GM15510 (cell line): ENCODE data around the gene CACNG1.

Experiments used
- POLR2A ChIP-seq: IDR thresholded peaks from 3 replicates; pipeline ENCODE4 v1.6.1; 2011; ENCODE audit warnings: borderline replicate concordance; ENCODE audit not compliant: insufficient read length; ENCODE audit errors: extremely low read depth

The CACNG1 gene

GRCh38 chr17:67019809-67020208 lies 24.5 kb upstream of the CACNG1 start:
- TF ChIP-seq POLR2A, result no peak

- TF ChIP-seq POLR2A, result no peak
Observed at GRCh38 chr17:67020293-67020766, 24.0 kb upstream of the CACNG1 start.

GRCh38 chr17:67021196-67021595 lies 23.2 kb upstream of the CACNG1 start:
- no peak for TF ChIP-seq POLR2A

GRCh38 chr17:67021743-67022450 lies 22.5 kb upstream of the CACNG1 start:
- no peak for TF ChIP-seq POLR2A

GRCh38 chr17:67022451-67022810 lies 21.9 kb upstream of the CACNG1 start:
- TF ChIP-seq POLR2A, result no peak

- TF ChIP-seq POLR2A, result no peak
Observed at GRCh38 chr17:67024736-67025135, 19.6 kb upstream of the CACNG1 start.

GRCh38 chr17:67025216-67025792 lies 19.1 kb upstream of the CACNG1 start:
- TF ChIP-seq POLR2A, result no peak

- TF ChIP-seq POLR2A, result no peak
Observed at GRCh38 chr17:67026341-67026740, 18.0 kb upstream of the CACNG1 start.

GRCh38 chr17:67027031-67027628 lies 17.2 kb upstream of the CACNG1 start:
- no peak for TF ChIP-seq POLR2A

GRCh38 chr17:67030641-67031040 lies 13.7 kb upstream of the CACNG1 start:
- TF ChIP-seq POLR2A, result no peak

GRCh38 chr17:67032382-67032781 lies 12.0 kb upstream of the CACNG1 start:
- no peak for TF ChIP-seq POLR2A

GRCh38 chr17:67032985-67033384 lies 11.4 kb upstream of the CACNG1 start:
- TF ChIP-seq POLR2A, result no peak

- TF ChIP-seq POLR2A, result no peak
Observed at GRCh38 chr17:67033613-67034012, 10.7 kb upstream of the CACNG1 start.

- no peak for TF ChIP-seq POLR2A
Observed at GRCh38 chr17:67035131-67036083, 8.9 kb upstream of the CACNG1 start.

GRCh38 chr17:67038861-67039365 lies 5.4 kb upstream of the CACNG1 start:
- no peak for TF ChIP-seq POLR2A
